ENCODE data around the gene ATP9A. TPM values are rescaled to one million over a fixed set of nuclear protein-coding genes. Genes with fewer than 3 reads are reported as not detected.

ATP9A gene
- total RNA-seq, 1 experiment from 2014 or later, result 12.1 TPM

DNA sequence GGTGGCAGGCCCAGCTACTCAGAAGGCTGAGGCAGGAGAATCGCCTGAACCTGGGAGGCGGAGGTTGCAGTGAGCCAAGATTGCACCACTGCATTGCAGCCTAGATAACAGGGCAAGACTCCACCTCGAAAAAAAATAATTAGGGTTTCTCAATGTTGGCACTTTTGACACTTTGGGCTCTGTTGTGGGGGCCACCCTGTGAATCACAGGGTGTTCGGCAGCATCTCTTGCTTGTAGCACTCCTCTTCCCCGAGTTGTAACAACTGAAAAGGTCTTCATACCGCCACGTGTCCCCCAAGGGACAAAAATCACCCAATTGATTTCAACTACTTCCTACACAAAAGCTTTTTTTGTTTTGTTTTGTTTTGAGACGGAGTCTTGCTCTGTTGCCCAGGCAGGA is 172.4 kb downstream of the ATP9A start:
- no peak overlapping the region for H3K9ac ChIP-seq (ENCODE audit: extremely low read depth, insufficient read length, low read length)
- TF ChIP-seq, protein P1, sequence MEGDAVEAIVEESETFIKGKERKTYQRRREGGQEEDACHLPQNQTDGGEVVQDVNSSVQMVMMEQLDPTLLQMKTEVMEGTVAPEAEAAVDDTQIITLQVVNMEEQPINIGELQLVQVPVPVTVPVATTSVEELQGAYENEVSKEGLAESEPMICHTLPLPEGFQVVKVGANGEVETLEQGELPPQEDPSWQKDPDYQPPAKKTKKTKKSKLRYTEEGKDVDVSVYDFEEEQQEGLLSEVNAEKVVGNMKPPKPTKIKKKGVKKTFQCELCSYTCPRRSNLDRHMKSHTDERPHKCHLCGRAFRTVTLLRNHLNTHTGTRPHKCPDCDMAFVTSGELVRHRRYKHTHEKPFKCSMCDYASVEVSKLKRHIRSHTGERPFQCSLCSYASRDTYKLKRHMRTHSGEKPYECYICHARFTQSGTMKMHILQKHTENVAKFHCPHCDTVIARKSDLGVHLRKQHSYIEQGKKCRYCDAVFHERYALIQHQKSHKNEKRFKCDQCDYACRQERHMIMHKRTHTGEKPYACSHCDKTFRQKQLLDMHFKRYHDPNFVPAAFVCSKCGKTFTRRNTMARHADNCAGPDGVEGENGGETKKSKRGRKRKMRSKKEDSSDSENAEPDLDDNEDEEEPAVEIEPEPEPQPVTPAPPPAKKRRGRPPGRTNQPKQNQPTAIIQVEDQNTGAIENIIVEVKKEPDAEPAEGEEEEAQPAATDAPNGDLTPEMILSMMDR (conservative IDR thresholded peaks at IDR 0.05), result no peak
- H3K36me3 Mint-ChIP-seq (ENCODE audit: insufficient read depth in 1 of 3, low read depth in 3 of 3), result peaks cover 0 to 4% (median 0%) of the 10 kb centered on the region in 3 experiments; a peak in 2 of 7 replicates
- no peak overlapping the region for H3K18ac ChIP-seq (ENCODE audit: insufficient read length, low read depth, low read length)
- no CpG with 5 or more reads among the region's 8 CpGs for WGBS (ENCODE audit: extremely low coverage, insufficient read length, low lambda C conversion rate)
- H4K20me1 ChIP-seq (ENCODE audit: control insufficient read depth, insufficient read depth, insufficient read length), result no peaks in the 10 kb centered on the region
- peaks cover 4% of the 10 kb centered on the region; the same call in 1 of the 2 replicates for H3K4me1 ChIP-seq (ENCODE audit: insufficient read depth, low read length)
- H3K79me2 ChIP-seq (ENCODE audit: insufficient read depth, low read length), result no peaks in the 10 kb centered on the region
- no peak overlapping the region for H2AK5ac ChIP-seq (ENCODE audit: insufficient read length, low read length)
- no peak overlapping the region for H2BK12ac ChIP-seq (ENCODE audit: insufficient read length, low read depth, low read length)
- no peak overlapping the region for H4K8ac ChIP-seq (replicated peaks; ENCODE audit: insufficient read length, low read depth, low read length)
- DNase-seq, result no peak
- no peak overlapping the region for H3K14ac ChIP-seq (ENCODE audit: insufficient read depth, low read length)
- H2BK120ac ChIP-seq (ENCODE audit: low read depth, low read length, poor library complexity, severe bottlenecking), result no peak overlapping the region
- H2BK5ac ChIP-seq (ENCODE audit: insufficient read length, low read length), result no peak overlapping the region
- H3K27me3 ChIP-seq (ENCODE audit: insufficient read depth, low read length), result no peaks in the 10 kb centered on the region
- H2BK15ac ChIP-seq (ENCODE audit: low read depth, low read length), result no peak overlapping the region
- H2BK20ac ChIP-seq (ENCODE audit: low read depth, low read length, poor library complexity, severe bottlenecking), result no peak overlapping the region
- H3K27me3 Mint-ChIP-seq (ENCODE audit: low read depth), result peaks cover 3% of the 10 kb centered on the region; the same call in 1 of the 2 replicates
- H3K23me2 ChIP-seq (ENCODE audit: insufficient read length, low read depth, low read length, poor library complexity, severe bottlenecking), result no peaks in the 10 kb centered on the region
- H3K4me1 Mint-ChIP-seq, result peaks cover 33 to 36% of the 10 kb centered on the region in 2 experiments
- H3K27ac Mint-ChIP-seq, result no peak overlapping the region; a peak in 1 of 7 replicates
- H4K5ac ChIP-seq (ENCODE audit: insufficient read length, low read depth, low read length), result no peak overlapping the region
- no peak overlapping the region for H2AFZ ChIP-seq (ENCODE audit: low read length)
- H3T11ph ChIP-seq (ENCODE audit: low read length), result no peak overlapping the region
- H4K91ac ChIP-seq (ENCODE audit: insufficient read length, low read depth, low read length), result no peak overlapping the region
- no peak overlapping the region for H3K27ac ChIP-seq (ENCODE audit: insufficient read length, low read depth, low read length)
- no peak overlapping the region for H3K56ac ChIP-seq (ENCODE audit: insufficient read length, low read depth, low read length)
- no peak overlapping the region for H3K4ac ChIP-seq (ENCODE audit: low read depth, low read length)
- no peaks in the 10 kb centered on the region for H3K9me3 Mint-ChIP-seq
- no peak overlapping the region for H3K4me2 ChIP-seq (ENCODE audit: insufficient read depth, insufficient read length, low read length)
- H3K9me3 ChIP-seq (ENCODE audit: control insufficient read depth, low read depth, low read length), result no peaks in the 10 kb centered on the region
- H3K79me1 ChIP-seq (ENCODE audit: insufficient read depth, low read depth, low read length, poor library complexity, severe bottlenecking), result no peaks in the 10 kb centered on the region
- no peak overlapping the region for H3K23ac ChIP-seq (ENCODE audit: insufficient read length, low read depth, low read length)
- no peak overlapping the region for H3K4me3 Mint-ChIP-seq

Data from H9 (cell line).